Esophagus squamous epithelium (tissue), 4 donors: ENCODE results near the gene FSTL4.

ENCODE experiments used
- CTCF ChIP-seq, 6 experiments: fragments of 450-650 bp in 4 of 6; fragments of 200-600 bp in 2 of 6; sonication (generic) in 2 of 6; IDR thresholded peaks; one replicate each; pipeline ENCODE4 v1.5.1; 2016 to 2019; ENCODE audit warnings: antibody characterized with exemption in 6 of 6, mild to moderate bottlenecking in 4 of 6, moderate library complexity in 4 of 6
- POLR2A ChIP-seq, 4 donors: fragments of 450-650 bp; IDR thresholded peaks; one replicate each; pipeline ENCODE4 v1.6.1; 2017; ENCODE audit warnings: antibody characterized with exemption in 4 of 4, mild to moderate bottlenecking in 4 of 4, moderate library complexity in 3 of 4

GRCh38 chr5:133365738-133366137 is 246.6 kb downstream of the FSTL4 start:
- TF ChIP-seq CTCF (IDR thresholded peaks at IDR 0.05) (no peak), POLR2A (IDR thresholded peaks at IDR 0.05) (no peak)
